RWPE2 (cell line): Measurements from ENCODE around the gene GPRC5A.

ENCODE experiments used
- ATAC-seq: fragments of 200-7000 bp; cut with Tn5 transposase; 3 replicates; pipeline ENCODE4 v1.9.1; 2021; ENCODE audit warnings: low read depth
- DNase-seq: peaks from one replicate; pipeline ENCODE4 v3.0.0-alpha.2; 2020; ENCODE audit warnings: low spot score
- H3K27ac ChIP-seq: fragments of 450-650 bp; 2 replicates; pipeline ENCODE4 v1.5.1; 2017; ENCODE audit warnings: mild to moderate bottlenecking; ENCODE audit not compliant: poor library complexity, severe bottlenecking
- H3K27me3 ChIP-seq: fragments of 250-450 bp; sonication (Bioruptor Pico); 2 replicates; pipeline ENCODE4 v1.5.1; 2021; ENCODE audit warnings: mild to moderate bottlenecking, moderate library complexity; ENCODE audit not compliant: insufficient read depth, poor library complexity, severe bottlenecking
- H3K36me3 ChIP-seq: fragments of 250-450 bp; sonication (Bioruptor Pico); 2 replicates; pipeline ENCODE4 v1.5.1; 2020; ENCODE audit warnings: low read depth, mild to moderate bottlenecking, moderate library complexity
- H3K4me1 ChIP-seq: fragments of 250-450 bp; sonication (Bioruptor Pico); 2 replicates; pipeline ENCODE4 v1.5.1; 2021; ENCODE audit warnings: mild to moderate bottlenecking, moderate library complexity; ENCODE audit not compliant: insufficient read depth, poor library complexity, severe bottlenecking
- H3K4me3 ChIP-seq: fragments of 250-450 bp; sonication (Bioruptor Pico); 2 replicates; pipeline ENCODE4 v1.5.1; 2021; ENCODE audit warnings: mild to moderate bottlenecking, moderate library complexity; ENCODE audit not compliant: severe bottlenecking
- H3K9me3 ChIP-seq: fragments of 250-450 bp; sonication (Bioruptor Pico); 2 replicates; pipeline ENCODE4 v1.5.1; 2021; ENCODE audit warnings: mild to moderate bottlenecking, moderate library complexity; ENCODE audit not compliant: severe bottlenecking
- CTCF ChIP-seq: fragments of 450-650 bp; IDR thresholded peaks from one replicate; pipeline ENCODE4 v1.5.1; 2017; ENCODE audit warnings: mild to moderate bottlenecking, moderate library complexity; ENCODE audit not compliant: poor library complexity, severe bottlenecking

Gene GPRC5A

GRCh38 chr12:12919666-12920435 lies 28.5 kb downstream of the GPRC5A start:
- H3K27me3 ChIP-seq: no peaks in the 10 kb centered on the region
- no peaks in the 10 kb centered on the region for H3K4me1 ChIP-seq
- DNase-seq: no peak
- no peak for TF ChIP-seq CTCF
- no peaks in the 10 kb centered on the region for H3K9me3 ChIP-seq
- ATAC-seq: no peak
- peaks cover 17% of the 10 kb centered on the region for H3K36me3 ChIP-seq
- no peak overlapping the region for H3K4me3 ChIP-seq
- H3K27ac ChIP-seq: no peak overlapping the region

- no peak for TF ChIP-seq CTCF
- Histone ChIP-seq H3K9me3 (no peaks in the 10 kb centered on the region), H3K27me3 (no peaks in the 10 kb centered on the region), H3K4me1 (peaks cover 4% of the 10 kb centered on the region), H3K27ac (no peak overlapping the region), H3K4me3 (no peak overlapping the region), H3K36me3 (no peaks in the 10 kb centered on the region)
- ATAC-seq (no peak), DNase-seq (no peak)
These were observed 30.8 kb downstream of the GPRC5A start for GRCh38 chr12:12922191-12922616.

GRCh38 chr12:12922978-12923377 lies 31.6 kb downstream of the GPRC5A start:
- Histone ChIP-seq H3K4me3 (no peak overlapping the region), H3K4me1 (peaks cover 5% of the 10 kb centered on the region), H3K9me3 (no peaks in the 10 kb centered on the region), H3K36me3 (no peaks in the 10 kb centered on the region), H3K27ac (no peak overlapping the region), H3K27me3 (no peaks in the 10 kb centered on the region)
- ATAC-seq (no peak), DNase-seq (no peak)
- no peak for TF ChIP-seq CTCF

- Histone ChIP-seq H3K27ac (no peak overlapping the region), H3K9me3 (no peaks in the 10 kb centered on the region), H3K4me1 (peaks cover 5% of the 10 kb centered on the region), H3K27me3 (no peaks in the 10 kb centered on the region), H3K4me3 (no peak overlapping the region), H3K36me3 (no peaks in the 10 kb centered on the region)
- no peak for TF ChIP-seq CTCF
- ATAC-seq: no peak
- DNase-seq: no peak
These were observed 32.8 kb downstream of the GPRC5A start for GRCh38 chr12:12924169-12924568.

- no peak for DNase-seq
- TF ChIP-seq CTCF: no peak
These were observed 34.0 kb downstream of the GPRC5A start for GRCh38 chr12:12925388-12925787.

More at GRCh38 chr12:12925388-12925787, 34.0 kb downstream of the GPRC5A start:
- no peak overlapping the region for H3K27ac ChIP-seq
- no peaks in the 10 kb centered on the region for H3K36me3 ChIP-seq
- peaks cover 5% of the 10 kb centered on the region for H3K4me1 ChIP-seq
- no peaks in the 10 kb centered on the region for H3K9me3 ChIP-seq
- H3K4me3 ChIP-seq: no peak overlapping the region
- H3K27me3 ChIP-seq: no peaks in the 10 kb centered on the region
- ATAC-seq: no peak
